Measurements from ENCODE around the gene FOXF2. TPM values are rescaled to one million over a fixed set of nuclear protein-coding genes. Genes with fewer than 3 reads are reported as not detected.

Gene FOXF2
- total and polyA plus RNA-seq, 2 of the 13 experiments (the other 11 are each of a cell fraction or from before 2014, with no cell fraction given): not detected

GRCh38 chr6:1400126-1400850, 10.9 kb downstream of the FOXF2 start:
- ChIA-PET CTCF (ENCODE audit: low intra/inter-chr PET ratio, low total read pairs) (no interaction called here), POLR2A (no interaction called here)
- H3K9ac ChIP-seq (ENCODE audit: insufficient read depth, low read depth, low read length): no peak overlapping the region
- H3K27ac ChIP-seq (ENCODE audit: extremely low read length, insufficient read depth, low read length): no peak overlapping the region
- WGBS (ENCODE audit: low lambda C conversion rate): 52% methylated on average over 22 of the region's 30 CpGs
- H3K27me3 ChIP-seq (ENCODE audit: control insufficient read depth in 1 of 2, insufficient read depth in 2 of 2, low read length in 2 of 2): peaks cover 20 to 93% of the 10 kb centered on the region in 2 experiments; a peak in 4 of 5 replicates
- no peaks in the 10 kb centered on the region for H4K20me1 ChIP-seq (ENCODE audit: insufficient read depth, low read length)
- intact Hi-C loops (cut with micrococcal nuclease; ENCODE audit: unreplicated experiment): no loop called here
- H2AFZ ChIP-seq (ENCODE audit: low read length): no peak overlapping the region
- H3K4me1 ChIP-seq (ENCODE audit: insufficient read depth, low read length): no peaks in the 10 kb centered on the region
- ATAC-seq (no peak), DNase-seq (ENCODE audit: low spot score) (no peak), FAIRE-seq (no peak)
- in situ Hi-C loops (cut with HindIII; ENCODE audit: extremely low pct_ligation_motif_present, low pct_unique_long_range_greater_than_20kb): no loop called here
- no peaks in the 10 kb centered on the region for H3K36me3 ChIP-seq (replicated peaks in 1 of 2; ENCODE audit: control insufficient read depth in 1 of 2, insufficient read depth in 2 of 2, low read length in 2 of 2)
- no peaks in the 10 kb centered on the region for H3K79me2 ChIP-seq (ENCODE audit: insufficient read depth, low read length)
- H3K4me3 ChIP-seq (replicated peaks in 1 of 3; ENCODE audit: insufficient read depth in 1 of 3, low read depth in 2 of 3, low read length in 3 of 3): no peak overlapping the region
- no peak overlapping the region for H3K4me2 ChIP-seq (ENCODE audit: low read depth, low read length)
- TF ChIP-seq THAP8 (CRISPR knock-in tag; IDR thresholded peaks at IDR 0.05; ENCODE audit: borderline replicate concordance) (no peak), HMG20B (CRISPR knock-in tag; conservative IDR thresholded peaks at IDR 0.05) (no peak), KMT2A (CRISPR knock-in tag; IDR thresholded peaks at IDR 0.05) (no peak), ZMAT3 (CRISPR knock-in tag; conservative IDR thresholded peaks at IDR 0.05) (no peak), ZBTB3 (CRISPR knock-in tag; IDR thresholded peaks at IDR 0.05; ENCODE audit: borderline replicate concordance, low read depth) (no peak)
- TF ChIP-seq, protein P1, sequence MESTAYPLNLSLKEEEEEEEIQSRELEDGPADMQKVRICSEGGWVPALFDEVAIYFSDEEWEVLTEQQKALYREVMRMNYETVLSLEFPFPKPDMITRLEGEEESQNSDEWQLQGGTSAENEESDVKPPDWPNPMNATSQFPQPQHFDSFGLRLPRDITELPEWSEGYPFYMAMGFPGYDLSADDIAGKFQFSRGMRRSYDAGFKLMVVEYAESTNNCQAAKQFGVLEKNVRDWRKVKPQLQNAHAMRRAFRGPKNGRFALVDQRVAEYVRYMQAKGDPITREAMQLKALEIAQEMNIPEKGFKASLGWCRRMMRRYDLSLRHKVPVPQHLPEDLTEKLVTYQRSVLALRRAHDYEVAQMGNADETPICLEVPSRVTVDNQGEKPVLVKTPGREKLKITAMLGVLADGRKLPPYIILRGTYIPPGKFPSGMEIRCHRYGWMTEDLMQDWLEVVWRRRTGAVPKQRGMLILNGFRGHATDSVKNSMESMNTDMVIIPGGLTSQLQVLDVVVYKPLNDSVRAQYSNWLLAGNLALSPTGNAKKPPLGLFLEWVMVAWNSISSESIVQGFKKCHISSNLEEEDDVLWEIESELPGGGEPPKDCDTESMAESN (CRISPR knock-in tag; conservative IDR thresholded peaks at IDR 0.05): no peak
- BruUV-seq (replicated peaks): no TSS peak
- no peaks in the 10 kb centered on the region for H3K9me3 ChIP-seq (ENCODE audit: low read length)

All from HepG2 (cell line).